ENCODE data around the gene MPZL1.

The MPZL1 gene
- 2.6 to 7.7 (median 5.2) reads per million in 4 donors for total RNA-seq

- DNase-seq, result peak; percentile 73 to 92 (median 82)
Measured at GRCh38 chr1:167721617-167722151, at the start of gene MPZL1. Gene MPZL1, plus strand, starts transcription at chr1:167721982. Its CDS starts 170 bp downstream, at chr1:167722152.

- no peak for DNase-seq
Measured at GRCh38 chr1:167672831-167673230, 49.0 kb upstream of the MPZL1 start.

- DNase-seq, result no peak
Measured at GRCh38 chr1:167673265-167673664, 48.5 kb upstream of the MPZL1 start.

- no peak for DNase-seq
Measured at GRCh38 chr1:167674156-167674555, 47.6 kb upstream of the MPZL1 start.

- no peak for DNase-seq
Measured at GRCh38 chr1:167675440-167675839, 46.3 kb upstream of the MPZL1 start.

- peak in 1 of 5 donors; percentile 9 for DNase-seq
Measured at GRCh38 chr1:167676205-167676915, 45.4 kb upstream of the MPZL1 start.

GRCh38 chr1:167676916-167677848 lies 44.6 kb upstream of the MPZL1 start:
- no peak for DNase-seq

GRCh38 chr1:167678422-167678821 lies 43.4 kb upstream of the MPZL1 start:
- DNase-seq, result no peak

GRCh38 chr1:167678838-167679237 lies 42.9 kb upstream of the MPZL1 start:
- DNase-seq, result no peak

GRCh38 chr1:167679714-167680113 lies 42.1 kb upstream of the MPZL1 start:
- no peak for DNase-seq

- DNase-seq, result no peak
Measured at GRCh38 chr1:167681024-167681423, 40.8 kb upstream of the MPZL1 start.

- DNase-seq, result no peak
Measured at GRCh38 chr1:167681451-167682098, 40.2 kb upstream of the MPZL1 start.

GRCh38 chr1:167683226-167683625 lies 38.6 kb upstream of the MPZL1 start:
- DNase-seq, result no peak

- no peak for DNase-seq
Measured at GRCh38 chr1:167683641-167684502, 37.9 kb upstream of the MPZL1 start.

- no peak for DNase-seq
Measured at GRCh38 chr1:167685844-167686243, 35.9 kb upstream of the MPZL1 start.

- peak; percentile 44 to 75 (median 61) for DNase-seq
Measured at GRCh38 chr1:167687919-167688519, 33.8 kb upstream of the MPZL1 start.

- DNase-seq, result no peak
Measured at GRCh38 chr1:167689567-167689920, 32.2 kb upstream of the MPZL1 start.

GRCh38 chr1:167690053-167690452 lies 31.7 kb upstream of the MPZL1 start:
- no peak for DNase-seq

GRCh38 chr1:167693425-167694045 lies 28.2 kb upstream of the MPZL1 start:
- DNase-seq, result no peak

- no peak for DNase-seq
Measured at GRCh38 chr1:167694691-167695090, 27.1 kb upstream of the MPZL1 start.

GRCh38 chr1:167695147-167695546 lies 26.6 kb upstream of the MPZL1 start:
- DNase-seq, result no peak

All from T-helper 1 cell (primary cell).